ENCODE results near the gene MLPH. TPM values are rescaled to one million over a fixed set of nuclear protein-coding genes. Genes with fewer than 3 reads are reported as not detected.

The MLPH gene
- total RNA-seq, 1 donor from 2014 or later: not detected

DNA sequence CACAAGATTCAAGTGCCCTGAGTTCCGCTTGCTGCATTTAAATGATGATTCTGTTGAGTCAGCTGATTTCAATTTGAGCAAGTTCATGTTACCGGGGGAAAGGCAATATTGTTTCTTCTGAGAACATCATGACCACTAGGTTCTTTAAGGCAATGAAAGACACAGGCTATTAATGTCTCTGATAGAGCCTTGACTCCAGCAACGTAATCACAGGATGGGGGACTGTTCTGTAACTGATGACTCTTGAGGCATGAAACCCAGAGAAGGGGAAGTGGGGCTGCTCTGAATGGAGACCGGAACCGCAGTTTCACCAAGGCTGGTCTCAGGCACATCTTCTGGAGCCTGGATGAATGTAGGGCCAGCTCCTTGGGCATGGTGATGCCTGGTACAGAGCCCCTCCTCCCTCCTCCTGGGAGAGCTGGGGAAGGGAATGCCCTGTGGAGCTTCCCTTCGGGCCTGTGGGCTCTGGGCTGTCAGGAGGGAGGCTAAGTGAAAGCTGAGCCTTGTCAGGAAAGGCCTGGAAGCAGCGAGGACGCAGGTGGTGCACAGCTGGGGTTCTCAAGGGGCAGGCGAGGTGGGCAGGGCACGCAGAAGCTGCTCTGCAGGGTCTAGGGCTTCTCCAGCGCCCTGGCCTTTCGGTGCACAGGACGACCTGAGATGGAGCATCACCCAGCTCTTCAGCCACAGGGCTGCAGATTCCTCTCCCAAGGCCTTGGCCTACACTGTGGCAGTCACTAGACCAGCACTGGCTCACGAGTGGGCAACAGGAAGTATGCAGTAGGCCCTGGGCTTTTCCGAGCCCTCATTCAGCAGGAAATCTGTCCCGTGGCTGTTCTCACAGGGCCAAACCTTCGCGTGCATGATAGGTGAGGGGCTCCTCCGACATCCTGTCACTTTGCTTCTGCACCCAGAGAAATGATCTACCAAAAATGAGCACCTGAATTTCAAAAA, 42.7 kb downstream of the MLPH start:
- no peak overlapping the region for H3K27ac ChIP-seq
- no peak for DNase-seq (ENCODE audit: low spot score)

DNA sequence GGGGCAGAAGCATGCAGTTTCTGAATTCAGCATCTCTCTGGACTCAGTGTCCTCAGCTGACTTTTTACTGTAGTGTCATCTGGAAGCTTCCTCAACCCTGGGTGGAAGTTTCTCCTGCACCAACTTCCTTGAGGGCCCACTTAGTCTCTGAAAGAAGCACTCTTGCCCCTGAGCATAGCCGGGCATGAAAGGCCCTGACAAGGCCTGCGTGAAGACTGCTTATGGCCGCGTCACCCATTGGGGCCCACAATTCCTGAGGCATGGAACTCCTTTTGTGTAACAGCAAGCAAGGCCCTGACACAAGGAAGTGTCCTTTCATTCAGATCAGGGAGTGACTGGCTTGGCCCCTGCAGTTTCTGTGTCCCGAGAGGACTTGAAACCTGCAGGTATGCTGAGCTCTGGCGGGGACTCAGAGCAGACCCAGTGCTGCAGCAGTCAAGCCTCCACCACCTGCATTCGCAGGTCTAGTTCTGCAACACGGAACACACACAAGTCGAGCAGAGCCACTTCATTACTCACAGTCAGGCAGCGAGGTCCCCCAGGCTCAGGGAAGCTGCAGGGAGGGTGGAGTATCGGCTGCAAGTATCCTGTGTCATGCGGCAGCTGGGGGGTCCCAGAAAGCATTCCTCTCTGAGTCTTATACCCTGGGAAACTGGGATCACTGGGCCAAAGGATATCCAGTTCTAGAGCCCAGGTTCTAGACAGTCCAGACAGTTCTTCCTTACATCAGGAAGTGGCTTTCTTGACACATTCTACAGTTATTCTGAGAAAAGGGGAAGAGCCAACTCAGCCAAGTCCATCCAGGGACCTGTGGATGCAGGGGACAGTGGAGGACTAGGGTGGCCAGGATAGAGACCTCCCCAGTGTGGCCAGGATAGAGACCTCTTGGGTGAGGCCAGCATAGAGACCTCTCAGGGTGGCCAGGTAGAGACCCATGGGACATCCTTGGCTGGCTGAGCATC, 43.7 kb downstream of the MLPH start:
- Mint-ChIP-seq H3K36me3 (no peaks in the 10 kb centered on the region), H3K4me3 (no peak overlapping the region), H3K27ac (no peak overlapping the region), H3K27me3 (ENCODE audit: insufficient read depth, low read depth) (peaks cover 2% of the 10 kb centered on the region), H3K4me1 (no peaks in the 10 kb centered on the region), H3K9me3 (no peaks in the 10 kb centered on the region)
- no peak overlapping the region for H3K4me3 ChIP-seq
- no peak overlapping the region for H3K27ac ChIP-seq
- no peak for DNase-seq (ENCODE audit: low spot score)
- H3K4me1 ChIP-seq: no peaks in the 10 kb centered on the region
- no peaks in the 10 kb centered on the region for H3K36me3 ChIP-seq
- no peaks in the 10 kb centered on the region for H3K79me2 ChIP-seq (ENCODE audit: low read depth)
- no peak overlapping the region for H3K9ac ChIP-seq
- no peaks in the 10 kb centered on the region for H3F3A ChIP-seq (ENCODE audit: low read depth)
- no peaks in the 10 kb centered on the region for H3K9me3 ChIP-seq (ENCODE audit: low read depth)
- H2AFZ ChIP-seq (replicated peaks): no peak overlapping the region
- H4K20me1 ChIP-seq (ENCODE audit: low read depth): no peaks in the 10 kb centered on the region
- H3K27me3 ChIP-seq: no peaks in the 10 kb centered on the region
- TF ChIP-seq EZH2phosphoT487 (IDR thresholded peaks at IDR 0.05): no peak
- TF ChIP-seq EZH2 (IDR thresholded peaks at IDR 0.05): no peak
- TF ChIP-seq, protein P1, sequence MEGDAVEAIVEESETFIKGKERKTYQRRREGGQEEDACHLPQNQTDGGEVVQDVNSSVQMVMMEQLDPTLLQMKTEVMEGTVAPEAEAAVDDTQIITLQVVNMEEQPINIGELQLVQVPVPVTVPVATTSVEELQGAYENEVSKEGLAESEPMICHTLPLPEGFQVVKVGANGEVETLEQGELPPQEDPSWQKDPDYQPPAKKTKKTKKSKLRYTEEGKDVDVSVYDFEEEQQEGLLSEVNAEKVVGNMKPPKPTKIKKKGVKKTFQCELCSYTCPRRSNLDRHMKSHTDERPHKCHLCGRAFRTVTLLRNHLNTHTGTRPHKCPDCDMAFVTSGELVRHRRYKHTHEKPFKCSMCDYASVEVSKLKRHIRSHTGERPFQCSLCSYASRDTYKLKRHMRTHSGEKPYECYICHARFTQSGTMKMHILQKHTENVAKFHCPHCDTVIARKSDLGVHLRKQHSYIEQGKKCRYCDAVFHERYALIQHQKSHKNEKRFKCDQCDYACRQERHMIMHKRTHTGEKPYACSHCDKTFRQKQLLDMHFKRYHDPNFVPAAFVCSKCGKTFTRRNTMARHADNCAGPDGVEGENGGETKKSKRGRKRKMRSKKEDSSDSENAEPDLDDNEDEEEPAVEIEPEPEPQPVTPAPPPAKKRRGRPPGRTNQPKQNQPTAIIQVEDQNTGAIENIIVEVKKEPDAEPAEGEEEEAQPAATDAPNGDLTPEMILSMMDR (IDR thresholded peaks at IDR 0.05): no peak
- no peak overlapping the region for H3K4me2 ChIP-seq

More for the DNA sequence above, 42.7 kb downstream of the MLPH start:
- H3K4me1 ChIP-seq: no peaks in the 10 kb centered on the region
- H3K4me3 Mint-ChIP-seq: no peak overlapping the region
- H3K9me3 ChIP-seq (ENCODE audit: low read depth): no peaks in the 10 kb centered on the region
- no peak overlapping the region for H3K4me3 ChIP-seq
- H2AFZ ChIP-seq (replicated peaks): no peak overlapping the region
- H3K9ac ChIP-seq: no peak overlapping the region
- no peaks in the 10 kb centered on the region for H3K36me3 ChIP-seq
- no peaks in the 10 kb centered on the region for H4K20me1 ChIP-seq (ENCODE audit: low read depth)
- TF ChIP-seq EZH2 (IDR thresholded peaks at IDR 0.05): no peak
- TF ChIP-seq, protein P1 (IDR thresholded peaks at IDR 0.05): no peak
- TF ChIP-seq EZH2phosphoT487 (IDR thresholded peaks at IDR 0.05): no peak
- peaks cover 4% of the 10 kb centered on the region for H3K27me3 Mint-ChIP-seq (ENCODE audit: insufficient read depth, low read depth)
- no peaks in the 10 kb centered on the region for H3K36me3 Mint-ChIP-seq
- H3K27ac Mint-ChIP-seq: no peak overlapping the region
- no peaks in the 10 kb centered on the region for H3K79me2 ChIP-seq (ENCODE audit: low read depth)
- no peaks in the 10 kb centered on the region for H3K4me1 Mint-ChIP-seq
- no peaks in the 10 kb centered on the region for H3K9me3 Mint-ChIP-seq
- no peak overlapping the region for H3K4me2 ChIP-seq
- H3K27me3 ChIP-seq: no peaks in the 10 kb centered on the region
- H3F3A ChIP-seq (ENCODE audit: low read depth): no peaks in the 10 kb centered on the region

DNA sequence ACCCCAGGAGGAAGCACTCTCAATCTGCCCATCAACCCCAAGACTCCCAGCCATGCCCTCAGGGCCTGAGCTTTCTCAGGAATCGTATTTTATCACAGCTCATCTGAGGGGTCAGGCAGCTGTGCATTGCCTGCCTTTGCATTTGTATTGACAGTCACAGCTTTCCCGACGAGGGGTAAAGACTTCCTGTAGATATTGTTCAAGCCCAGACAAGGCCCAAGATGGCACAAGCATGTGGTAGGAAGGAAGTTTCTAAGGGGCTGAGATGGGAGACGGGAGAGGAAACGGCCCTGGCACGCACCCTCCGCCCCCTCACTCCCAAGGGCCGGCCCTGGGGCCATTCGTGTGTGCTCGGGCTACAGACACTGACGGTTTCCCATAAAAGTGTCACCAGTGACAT, 45.1 kb downstream of the MLPH start:
- TF ChIP-seq, protein P1 (IDR thresholded peaks at IDR 0.05): no peak
- TF ChIP-seq EZH2 (IDR thresholded peaks at IDR 0.05) (no peak), EZH2phosphoT487 (IDR thresholded peaks at IDR 0.05) (no peak)

More for the DNA sequence above, 45.1 kb downstream of the MLPH start:
- Histone ChIP-seq H3K27me3 (no peaks in the 10 kb centered on the region), H4K20me1 (ENCODE audit: low read depth) (no peaks in the 10 kb centered on the region), H2AFZ (replicated peaks) (no peak overlapping the region), H3K27ac (no peak overlapping the region), H3K79me2 (ENCODE audit: low read depth) (no peaks in the 10 kb centered on the region), H3K4me1 (no peaks in the 10 kb centered on the region), H3F3A (ENCODE audit: low read depth) (no peaks in the 10 kb centered on the region), H3K9me3 (ENCODE audit: low read depth) (no peaks in the 10 kb centered on the region), H3K4me2 (no peak overlapping the region), H3K9ac (no peak overlapping the region), H3K36me3 (no peaks in the 10 kb centered on the region), H3K4me3 (no peak overlapping the region)
- Mint-ChIP-seq H3K4me1 (peaks cover under 1% of the 10 kb centered on the region), H3K9me3 (no peaks in the 10 kb centered on the region), H3K27ac (no peak overlapping the region), H3K36me3 (no peaks in the 10 kb centered on the region), H3K4me3 (no peak overlapping the region), H3K27me3 (ENCODE audit: insufficient read depth, low read depth) (peaks cover 2% of the 10 kb centered on the region)
- no peak for DNase-seq (ENCODE audit: low spot score)

Data from neural progenitor cell (in vitro differentiated cells).